GM12872 (cell line): ENCODE results near the gene ZNF536.

Experiments used
- TF ChIP-seq, protein P1 (sequence below): IDR thresholded peaks from 3 replicates; pipeline ENCODE4 v1.5.1; 2011; ENCODE audit warnings: low read depth, mild to moderate bottlenecking, low read length, moderate library complexity; ENCODE audit not compliant: insufficient read depth

Gene ZNF536

DNA sequence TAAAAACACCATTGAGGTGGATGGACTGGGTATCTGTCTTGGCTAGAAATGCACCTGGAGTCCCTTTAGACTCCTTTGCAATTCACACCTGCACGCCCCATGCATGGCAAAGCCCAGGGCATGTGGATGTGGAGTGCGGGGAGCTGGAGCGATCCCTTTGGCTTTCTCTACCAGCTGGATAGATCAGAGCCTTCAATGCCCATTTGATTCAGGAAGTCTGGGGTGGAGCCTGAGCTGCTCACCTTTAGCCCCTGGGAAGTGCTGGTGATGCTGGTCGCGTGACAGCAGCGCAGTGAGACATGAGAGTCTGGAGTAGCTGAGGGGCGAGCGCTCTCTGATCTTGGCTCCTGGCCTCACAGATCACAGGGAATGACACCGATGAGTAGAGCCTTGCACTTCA is 4.8 kb upstream of the ZNF536 start:
- TF ChIP-seq, protein P1, sequence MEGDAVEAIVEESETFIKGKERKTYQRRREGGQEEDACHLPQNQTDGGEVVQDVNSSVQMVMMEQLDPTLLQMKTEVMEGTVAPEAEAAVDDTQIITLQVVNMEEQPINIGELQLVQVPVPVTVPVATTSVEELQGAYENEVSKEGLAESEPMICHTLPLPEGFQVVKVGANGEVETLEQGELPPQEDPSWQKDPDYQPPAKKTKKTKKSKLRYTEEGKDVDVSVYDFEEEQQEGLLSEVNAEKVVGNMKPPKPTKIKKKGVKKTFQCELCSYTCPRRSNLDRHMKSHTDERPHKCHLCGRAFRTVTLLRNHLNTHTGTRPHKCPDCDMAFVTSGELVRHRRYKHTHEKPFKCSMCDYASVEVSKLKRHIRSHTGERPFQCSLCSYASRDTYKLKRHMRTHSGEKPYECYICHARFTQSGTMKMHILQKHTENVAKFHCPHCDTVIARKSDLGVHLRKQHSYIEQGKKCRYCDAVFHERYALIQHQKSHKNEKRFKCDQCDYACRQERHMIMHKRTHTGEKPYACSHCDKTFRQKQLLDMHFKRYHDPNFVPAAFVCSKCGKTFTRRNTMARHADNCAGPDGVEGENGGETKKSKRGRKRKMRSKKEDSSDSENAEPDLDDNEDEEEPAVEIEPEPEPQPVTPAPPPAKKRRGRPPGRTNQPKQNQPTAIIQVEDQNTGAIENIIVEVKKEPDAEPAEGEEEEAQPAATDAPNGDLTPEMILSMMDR = no peak

DNA sequence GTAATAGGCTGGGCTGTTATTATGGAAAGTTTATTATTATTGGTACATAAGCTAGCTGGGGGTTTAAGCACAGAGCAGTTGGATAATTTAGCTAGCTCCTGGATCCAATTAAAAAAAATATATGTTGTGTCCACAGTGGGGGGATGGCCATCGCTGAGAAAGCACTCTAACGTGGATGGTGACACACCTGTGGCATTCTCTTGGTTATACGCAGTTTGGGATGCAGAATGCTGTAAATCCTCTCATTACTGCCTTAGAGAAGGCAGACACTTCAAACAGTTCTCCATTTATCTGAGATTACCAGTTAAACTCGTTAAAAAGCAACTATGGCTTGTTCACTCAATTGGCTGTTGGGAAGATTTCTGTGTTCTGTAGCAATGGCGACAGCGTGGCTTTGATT is 2.4 kb upstream of the ZNF536 start:
- TF ChIP-seq, protein P1 = no peak

DNA sequence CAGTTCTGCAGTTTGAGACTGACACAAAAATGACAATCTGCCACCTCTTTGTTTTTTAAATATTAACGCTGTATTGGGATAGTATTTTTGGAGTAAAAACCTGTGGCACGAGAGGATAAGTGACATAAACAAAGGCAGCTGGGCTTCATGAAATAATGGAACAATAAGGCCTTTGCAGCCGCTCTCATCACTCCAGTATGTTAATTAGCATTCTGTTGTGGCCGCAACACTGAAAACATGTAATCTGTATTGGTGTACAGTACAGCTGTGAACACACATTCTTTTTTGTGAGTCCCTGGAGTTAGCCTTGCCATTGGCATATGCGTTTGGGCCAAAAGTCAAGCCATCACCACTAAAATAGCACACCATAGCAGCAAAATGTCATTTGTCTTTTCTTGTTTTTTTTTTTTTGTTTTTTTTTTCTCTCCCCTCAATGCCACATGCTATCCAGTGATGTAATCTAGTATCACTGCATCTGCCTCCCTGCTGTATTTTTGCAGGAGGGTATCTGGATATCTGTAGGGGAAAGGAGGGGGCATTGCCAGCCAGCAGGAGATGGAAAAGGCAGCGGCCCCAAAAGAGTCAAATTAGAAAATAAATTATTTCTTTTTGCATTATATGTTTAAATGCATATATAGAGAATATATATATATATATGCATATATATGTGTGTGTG is 885 bp upstream of the ZNF536 start:
- TF ChIP-seq, protein P1 = no peak

DNA sequence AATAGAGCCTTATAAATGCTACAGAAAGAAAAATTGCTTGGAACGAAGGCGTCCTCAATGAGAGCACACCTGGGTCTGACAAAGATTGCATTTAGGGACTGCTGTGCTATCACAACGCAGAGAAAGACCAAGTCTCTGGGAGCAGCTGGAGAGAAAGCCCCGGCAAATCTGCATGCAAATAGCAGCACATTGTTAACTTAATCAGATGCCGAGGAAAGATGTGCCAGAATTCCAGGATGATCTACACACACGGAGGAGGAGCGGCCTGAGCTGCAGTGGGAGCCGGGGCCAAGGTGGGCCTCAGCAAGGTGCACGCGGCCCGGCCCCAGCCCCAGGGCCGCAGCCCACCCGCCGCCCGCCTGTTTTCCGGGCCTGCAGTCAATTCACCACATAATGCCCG is 1.4 kb downstream of the ZNF536 start:
- TF ChIP-seq, protein P1 = no peak

DNA sequence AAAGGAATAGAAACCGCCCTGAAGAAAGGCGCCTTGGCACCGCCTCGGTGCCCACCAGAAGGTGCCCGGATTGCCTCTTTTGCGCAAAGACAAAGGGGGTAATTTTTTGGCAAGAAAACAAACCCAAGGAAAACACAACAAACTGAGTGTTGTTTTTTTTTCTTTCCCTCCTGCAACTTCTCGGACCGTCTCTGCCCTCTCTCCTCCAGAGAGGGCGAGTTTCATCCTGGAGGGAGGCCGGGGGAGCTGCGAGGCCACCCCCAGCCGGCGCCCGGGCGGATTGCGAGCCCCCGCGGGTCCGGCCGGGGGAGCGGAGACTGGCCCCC is 2.3 kb downstream of the ZNF536 start:
- TF ChIP-seq, protein P1 = no peak

DNA sequence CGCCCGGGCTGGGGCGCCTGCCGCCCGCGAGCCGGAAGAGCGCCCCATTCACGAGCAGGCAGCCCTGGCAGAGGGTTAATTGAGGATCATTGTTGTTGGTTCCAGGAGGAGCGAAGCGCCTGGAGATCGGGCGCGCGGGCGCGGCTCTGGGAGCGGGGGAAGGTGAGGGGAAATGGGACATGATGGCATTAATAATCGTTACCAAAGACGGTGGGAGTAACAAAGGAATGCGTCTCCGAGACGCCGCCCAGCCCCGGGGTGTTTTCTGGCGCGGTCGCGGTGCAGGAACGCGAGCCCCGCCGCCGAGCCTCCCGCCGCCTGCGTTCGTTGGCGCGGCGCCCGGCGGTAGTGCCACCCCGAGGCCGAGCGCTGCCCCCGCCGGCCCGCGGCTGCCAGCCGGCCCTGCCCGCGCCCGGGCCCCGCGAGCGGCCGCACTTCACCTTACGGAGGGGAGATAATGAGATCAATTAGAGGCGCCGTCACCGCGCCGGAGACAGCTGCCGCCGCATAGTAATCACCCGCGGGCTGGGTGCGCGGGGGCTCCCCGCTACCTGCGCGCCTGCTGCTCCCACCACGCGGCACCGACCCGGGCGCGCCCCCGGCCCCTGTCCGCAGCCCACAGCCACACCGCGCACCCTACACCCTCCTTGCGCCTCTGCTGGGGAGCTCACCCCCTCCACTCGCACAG is 2.8 kb downstream of the ZNF536 start:
- TF ChIP-seq, protein P1 = no peak

DNA sequence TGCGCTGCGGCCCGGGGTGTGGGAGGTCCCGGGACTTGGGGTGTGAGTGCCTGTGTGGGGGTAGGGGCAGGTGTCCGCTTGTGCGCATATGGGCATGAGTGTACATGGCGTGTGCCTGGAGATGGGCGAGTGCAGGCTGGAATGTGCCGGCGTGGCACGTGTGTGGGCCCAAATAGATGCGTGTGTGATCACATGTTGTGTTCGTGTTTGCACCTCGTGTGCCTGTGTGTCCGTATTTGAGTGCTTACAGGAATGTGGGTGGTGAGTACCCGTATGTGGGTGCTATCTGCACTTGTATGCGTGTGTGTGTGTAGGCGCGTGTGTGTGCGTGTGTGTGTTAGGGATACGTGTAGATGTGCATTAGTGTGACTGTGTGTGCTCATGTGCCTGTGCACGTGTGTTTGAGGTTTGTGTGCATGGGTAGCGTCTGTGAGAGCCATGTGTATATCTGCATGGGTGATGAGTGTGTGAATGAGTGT is 3.4 kb downstream of the ZNF536 start:
- TF ChIP-seq, protein P1 = no peak
